ENCODE data around the gene TRIM13. TPM values are rescaled to one million over a fixed set of nuclear protein-coding genes. Genes with fewer than 3 reads are reported as not detected.
"Not testable (repeated sequence)": the region's sequence is repeated elsewhere in the genome, so short reads cannot be mapped to it uniquely, and the experiment has no call there.

TRIM13 gene
- polyA plus RNA-seq, 1 donor from 2014 or later: 27.6 TPM

GRCh38 chr13:50015258-50015657 lies 18.4 kb downstream of the TRIM13 start, which contains the start of gene KCNRG:
Gene KCNRG, plus strand, starts transcription at chr13:50015444. Its CDS starts 50 bp downstream, at chr13:50015494.
- Mint-ChIP-seq H3K36me3 (peaks cover 7% of the 10 kb centered on the region), H3K27me3 (no peaks in the 10 kb centered on the region), H3K4me1 (peaks cover 9 to 35% (median 30%) of the 10 kb centered on the region in 3 donors), H3K9me3 (no peaks in the 10 kb centered on the region), H3K27ac (peak within 1 kb of the TSS in 2 of 3 donors; percentile 25 to 86), H3K4me3 (no peak within 1 kb of the TSS)

- Mint-ChIP-seq H3K27ac (peak overlapping the region in 2 of 3 donors; percentile 25 to 86), H3K4me1 (peaks cover 9 to 35% (median 26%) of the 10 kb centered on the region in 3 donors), H3K9me3 (no peaks in the 10 kb centered on the region), H3K4me3 (no peak overlapping the region), H3K36me3 (peaks cover 8% of the 10 kb centered on the region), H3K27me3 (no peaks in the 10 kb centered on the region)
These were observed 18.9 kb downstream of the TRIM13 start for GRCh38 chr13:50015750-50016149.

GRCh38 chr13:50016444-50016843 lies 19.6 kb downstream of the TRIM13 start:
- H3K27ac Mint-ChIP-seq: peak overlapping the region in 1 of 3 donors; percentile 86
- no peak overlapping the region for H3K4me3 Mint-ChIP-seq
- H3K36me3 Mint-ChIP-seq: peaks cover 9% of the 10 kb centered on the region
- H3K27me3 Mint-ChIP-seq: no peaks in the 10 kb centered on the region
- H3K9me3 Mint-ChIP-seq: no peaks in the 10 kb centered on the region
- H3K4me1 Mint-ChIP-seq: peaks cover 8 to 31% (median 21%) of the 10 kb centered on the region in 3 donors

- Mint-ChIP-seq H3K27me3 (no peaks in the 10 kb centered on the region), H3K4me1 (peaks cover 6 to 26% (median 20%) of the 10 kb centered on the region in 3 donors), H3K27ac (peak overlapping the region in 1 of 3 donors; percentile 47), H3K9me3 (no peaks in the 10 kb centered on the region), H3K4me3 (peak overlapping the region in 1 of 4 donors; percentile 30), H3K36me3 (peaks cover 9% of the 10 kb centered on the region)
These were observed 21.0 kb downstream of the TRIM13 start for GRCh38 chr13:50017819-50018218.

- Mint-ChIP-seq H3K27ac (peak overlapping the region in 1 of 3 donors; percentile 80), H3K9me3 (no peaks in the 10 kb centered on the region), H3K36me3 (peaks cover 6% of the 10 kb centered on the region), H3K4me3 (no peak overlapping the region), H3K27me3 (no peaks in the 10 kb centered on the region), H3K4me1 (peaks cover 11 to 18% (median 15%) of the 10 kb centered on the region in 3 donors)
These were observed 28.6 kb downstream of the TRIM13 start for GRCh38 chr13:50025436-50025835.

- Mint-ChIP-seq H3K4me1 (peaks cover 11 to 18% (median 15%) of the 10 kb centered on the region in 3 donors), H3K27ac (peak overlapping the region in 1 of 3 donors; percentile 84)
These were observed 30.1 kb downstream of the TRIM13 start for GRCh38 chr13:50026788-50027473.

GRCh38 chr13:50030315-50030714 lies 33.5 kb downstream of the TRIM13 start:
- peaks cover 11 to 26% (median 23%) of the 10 kb centered on the region in 3 donors for H3K4me1 Mint-ChIP-seq
- no peaks in the 10 kb centered on the region for H3K9me3 Mint-ChIP-seq
- H3K27me3 Mint-ChIP-seq: no peaks in the 10 kb centered on the region
- H3K27ac Mint-ChIP-seq: no peak overlapping the region
- no peak overlapping the region for H3K4me3 Mint-ChIP-seq
- peaks cover 2% of the 10 kb centered on the region for H3K36me3 Mint-ChIP-seq

More at GRCh38 chr13:50026788-50027473, 30.1 kb downstream of the TRIM13 start:
- Mint-ChIP-seq H3K36me3 (peaks cover 2% of the 10 kb centered on the region), H3K9me3 (no peaks in the 10 kb centered on the region), H3K4me3 (peak overlapping the region in 2 of 4 donors; percentile 14 to 63), H3K27me3 (no peaks in the 10 kb centered on the region)

GRCh38 chr13:50033725-50034124 lies 36.9 kb downstream of the TRIM13 start:
- Mint-ChIP-seq H3K36me3 (no peaks in the 10 kb centered on the region), H3K9me3 (no peaks in the 10 kb centered on the region), H3K27ac (no peak overlapping the region), H3K4me1 (peaks cover 3 to 14% (median 9%) of the 10 kb centered on the region in 3 donors), H3K4me3 (no peak overlapping the region), H3K27me3 (no peaks in the 10 kb centered on the region)

- H3K27me3 Mint-ChIP-seq: no peaks in the 10 kb centered on the region
- H3K4me1 Mint-ChIP-seq: peaks cover 0 to 14% (median 9%) of the 10 kb centered on the region in 3 donors
- no peak overlapping the region for H3K27ac Mint-ChIP-seq
- no peaks in the 10 kb centered on the region for H3K9me3 Mint-ChIP-seq
- H3K4me3 Mint-ChIP-seq: no peak overlapping the region
- H3K36me3 Mint-ChIP-seq: no peaks in the 10 kb centered on the region
These were observed 40.9 kb downstream of the TRIM13 start for GRCh38 chr13:50037788-50038187.

GRCh38 chr13:50038266-50038665 lies 41.4 kb downstream of the TRIM13 start:
- Mint-ChIP-seq H3K36me3 (no peaks in the 10 kb centered on the region), H3K27ac (peak overlapping the region in 1 of 3 donors; percentile 71), H3K9me3 (no peaks in the 10 kb centered on the region), H3K27me3 (no peaks in the 10 kb centered on the region), H3K4me1 (peaks cover 0 to 12% (median 8%) of the 10 kb centered on the region in 3 donors), H3K4me3 (no peak overlapping the region)

GRCh38 chr13:50052478-50052877 lies 55.6 kb downstream of the TRIM13 start:
- Mint-ChIP-seq H3K27ac (peak overlapping the region in 1 of 3 donors; percentile 67), H3K4me3 (no peak overlapping the region), H3K27me3 (no peaks in the 10 kb centered on the region), H3K9me3 (no peaks in the 10 kb centered on the region), H3K36me3 (peaks cover 10% of the 10 kb centered on the region), H3K4me1 (peaks cover 18 to 19% (median 18%) of the 10 kb centered on the region in 3 donors)

- peaks cover 10% of the 10 kb centered on the region for H3K36me3 Mint-ChIP-seq
- peaks cover 18 to 19% (median 18%) of the 10 kb centered on the region in 3 donors for H3K4me1 Mint-ChIP-seq
- no peak overlapping the region for H3K4me3 Mint-ChIP-seq
- H3K27me3 Mint-ChIP-seq: no peaks in the 10 kb centered on the region
- H3K9me3 Mint-ChIP-seq: no peaks in the 10 kb centered on the region
- H3K27ac Mint-ChIP-seq: peak overlapping the region in 2 of 3 donors; percentile 17 to 64
These were observed 57.0 kb downstream of the TRIM13 start for GRCh38 chr13:50053844-50054243.

GRCh38 chr13:50055454-50055853 lies 58.6 kb downstream of the TRIM13 start:
- H3K36me3 Mint-ChIP-seq: peaks cover 16% of the 10 kb centered on the region
- no peaks in the 10 kb centered on the region for H3K27me3 Mint-ChIP-seq
- H3K9me3 Mint-ChIP-seq: no peaks in the 10 kb centered on the region
- peaks cover 15 to 21% (median 19%) of the 10 kb centered on the region in 3 donors for H3K4me1 Mint-ChIP-seq
- peak overlapping the region in 1 of 4 donors; percentile 71 for H3K4me3 Mint-ChIP-seq
- H3K27ac Mint-ChIP-seq: peak overlapping the region in 1 of 3 donors; percentile 14

- H3K9me3 Mint-ChIP-seq: no peaks in the 10 kb centered on the region
- peaks cover 7% of the 10 kb centered on the region for H3K36me3 Mint-ChIP-seq
- no peak overlapping the region for H3K27ac Mint-ChIP-seq
- H3K4me3 Mint-ChIP-seq: no peak overlapping the region
- peaks cover 5 to 9% (median 6%) of the 10 kb centered on the region in 3 donors for H3K4me1 Mint-ChIP-seq
- H3K27me3 Mint-ChIP-seq: no peaks in the 10 kb centered on the region
These were observed 63.9 kb downstream of the TRIM13 start for GRCh38 chr13:50060718-50061117.

GRCh38 chr13:50062336-50062735 lies 65.5 kb downstream of the TRIM13 start:
- not testable (repeated sequence) for H3K4me1 Mint-ChIP-seq, H3K36me3 Mint-ChIP-seq, H3K4me3 Mint-ChIP-seq, H3K27ac Mint-ChIP-seq, H3K27me3 Mint-ChIP-seq, H3K9me3 Mint-ChIP-seq

GRCh38 chr13:50065712-50066111 lies 68.9 kb downstream of the TRIM13 start:
- Mint-ChIP-seq H3K36me3 (peaks cover 2% of the 10 kb centered on the region), H3K27ac (no peak overlapping the region), H3K4me3 (no peak overlapping the region), H3K4me1 (peaks cover 0 to 3% (median 2%) of the 10 kb centered on the region in 3 donors), H3K27me3 (no peaks in the 10 kb centered on the region), H3K9me3 (no peaks in the 10 kb centered on the region)
